Nephron progenitor cell (in vitro differentiated cells): ENCODE data around the gene CLPSL1.
"Not testable (repeated sequence)": the region's sequence is repeated elsewhere in the genome, so short reads cannot be mapped to it uniquely, and the experiment has no call there.

Experiments
- DNase-seq: peaks from one replicate; pipeline ENCODE4 v3.0.0; 2021
- H3K27ac Mint-ChIP-seq: 2 replicates; pipeline ENCODE4 v1.8.0; 2021; ENCODE audit warnings: mild to moderate bottlenecking, moderate library complexity, mixed read lengths
- H3K27me3 Mint-ChIP-seq: 2 replicates; pipeline ENCODE4 v1.8.0; 2021; ENCODE audit warnings: mild to moderate bottlenecking, low read depth, mixed read lengths; ENCODE audit not compliant: poor library complexity
- H3K36me3 Mint-ChIP-seq: 2 replicates; pipeline ENCODE4 v1.8.0; 2021; ENCODE audit warnings: low read depth, mixed read lengths
- H3K4me1 Mint-ChIP-seq: 2 replicates; pipeline ENCODE4 v1.8.0; 2021; ENCODE audit warnings: mixed read lengths
- H3K4me3 Mint-ChIP-seq: 2 replicates; pipeline ENCODE4 v1.8.0; 2021; ENCODE audit warnings: mild to moderate bottlenecking, moderate library complexity, mixed read lengths
- H3K9me3 Mint-ChIP-seq: 2 replicates; pipeline ENCODE4 v1.8.0; 2021; ENCODE audit warnings: mild to moderate bottlenecking, moderate library complexity, mixed read lengths
- TF ChIP-seq, protein P1 (sequence below): fragments of 200-600 bp; sonication (generic); IDR thresholded peaks from 2 replicates; pipeline ENCODE4 v1.5.0; 2021; ENCODE audit warnings: antibody characterized with exemption

Gene CLPSL1, protein sequence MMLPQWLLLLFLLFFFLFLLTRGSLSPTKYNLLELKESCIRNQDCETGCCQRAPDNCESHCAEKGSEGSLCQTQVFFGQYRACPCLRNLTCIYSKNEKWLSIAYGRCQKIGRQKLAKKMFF

DNA sequence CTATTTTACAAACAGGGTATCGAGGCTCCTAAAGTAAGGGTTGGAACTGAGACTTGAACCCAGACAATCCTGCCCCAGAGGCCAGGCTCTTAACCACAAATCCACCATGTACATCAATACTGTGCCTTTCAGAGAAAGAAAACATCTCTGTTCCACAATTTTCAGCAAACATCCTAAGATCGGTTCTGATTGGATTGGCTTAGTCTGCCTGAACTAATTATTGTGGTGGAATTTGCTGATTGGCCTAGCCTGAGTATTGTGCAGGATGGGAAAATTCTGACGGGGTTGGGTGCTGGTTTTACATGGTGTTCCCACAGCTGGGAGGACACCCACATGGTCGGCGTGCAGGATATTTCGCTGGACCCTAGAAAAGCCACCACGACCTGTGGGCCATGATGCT is at the start of gene CLPSL1:
Gene CLPSL1, plus strand, starts transcription at position 301 of the 400 bp plus-strand sequence. Its CDS starts 92 bp downstream, at position 393.
- Mint-ChIP-seq H3K9me3 (no peaks in the 10 kb centered on the region), H3K27me3 (peaks cover 35% of the 10 kb centered on the region), H3K4me1 (peaks cover 11% of the 10 kb centered on the region), H3K27ac (no peak within 1 kb of the TSS), H3K4me3 (no peak within 1 kb of the TSS), H3K36me3 (no peaks in the 10 kb centered on the region)
- DNase-seq = no peak
- TF ChIP-seq, protein P1, sequence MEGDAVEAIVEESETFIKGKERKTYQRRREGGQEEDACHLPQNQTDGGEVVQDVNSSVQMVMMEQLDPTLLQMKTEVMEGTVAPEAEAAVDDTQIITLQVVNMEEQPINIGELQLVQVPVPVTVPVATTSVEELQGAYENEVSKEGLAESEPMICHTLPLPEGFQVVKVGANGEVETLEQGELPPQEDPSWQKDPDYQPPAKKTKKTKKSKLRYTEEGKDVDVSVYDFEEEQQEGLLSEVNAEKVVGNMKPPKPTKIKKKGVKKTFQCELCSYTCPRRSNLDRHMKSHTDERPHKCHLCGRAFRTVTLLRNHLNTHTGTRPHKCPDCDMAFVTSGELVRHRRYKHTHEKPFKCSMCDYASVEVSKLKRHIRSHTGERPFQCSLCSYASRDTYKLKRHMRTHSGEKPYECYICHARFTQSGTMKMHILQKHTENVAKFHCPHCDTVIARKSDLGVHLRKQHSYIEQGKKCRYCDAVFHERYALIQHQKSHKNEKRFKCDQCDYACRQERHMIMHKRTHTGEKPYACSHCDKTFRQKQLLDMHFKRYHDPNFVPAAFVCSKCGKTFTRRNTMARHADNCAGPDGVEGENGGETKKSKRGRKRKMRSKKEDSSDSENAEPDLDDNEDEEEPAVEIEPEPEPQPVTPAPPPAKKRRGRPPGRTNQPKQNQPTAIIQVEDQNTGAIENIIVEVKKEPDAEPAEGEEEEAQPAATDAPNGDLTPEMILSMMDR = no peak

DNA sequence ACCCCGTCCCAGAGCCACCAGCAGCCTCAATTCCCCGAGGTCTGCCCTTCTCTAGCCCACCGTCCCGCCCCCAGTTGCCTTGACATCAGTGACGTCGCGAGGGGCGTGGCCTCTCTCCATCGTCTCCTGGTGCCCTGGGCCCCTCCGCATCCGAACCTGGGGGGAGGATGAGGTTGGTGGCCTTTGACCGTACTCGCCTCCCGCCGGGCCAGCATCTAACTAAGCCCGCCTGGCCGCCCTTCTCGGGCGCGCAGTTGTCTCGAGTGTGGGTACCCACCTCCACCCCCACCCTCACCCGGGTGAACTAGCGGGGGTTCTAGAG is 49.4 kb upstream of the CLPSL1 start:
- no peaks in the 10 kb centered on the region for H3K27me3 Mint-ChIP-seq
- H3K9me3 Mint-ChIP-seq = no peaks in the 10 kb centered on the region
- peak overlapping the region; percentile 98 for H3K27ac Mint-ChIP-seq
- H3K36me3 Mint-ChIP-seq = no peaks in the 10 kb centered on the region
- TF ChIP-seq, protein P1 = no peak
- H3K4me3 Mint-ChIP-seq = peak overlapping the region; percentile 82
- peak; percentile 98 for DNase-seq
- peaks cover 50% of the 10 kb centered on the region for H3K4me1 Mint-ChIP-seq

DNA sequence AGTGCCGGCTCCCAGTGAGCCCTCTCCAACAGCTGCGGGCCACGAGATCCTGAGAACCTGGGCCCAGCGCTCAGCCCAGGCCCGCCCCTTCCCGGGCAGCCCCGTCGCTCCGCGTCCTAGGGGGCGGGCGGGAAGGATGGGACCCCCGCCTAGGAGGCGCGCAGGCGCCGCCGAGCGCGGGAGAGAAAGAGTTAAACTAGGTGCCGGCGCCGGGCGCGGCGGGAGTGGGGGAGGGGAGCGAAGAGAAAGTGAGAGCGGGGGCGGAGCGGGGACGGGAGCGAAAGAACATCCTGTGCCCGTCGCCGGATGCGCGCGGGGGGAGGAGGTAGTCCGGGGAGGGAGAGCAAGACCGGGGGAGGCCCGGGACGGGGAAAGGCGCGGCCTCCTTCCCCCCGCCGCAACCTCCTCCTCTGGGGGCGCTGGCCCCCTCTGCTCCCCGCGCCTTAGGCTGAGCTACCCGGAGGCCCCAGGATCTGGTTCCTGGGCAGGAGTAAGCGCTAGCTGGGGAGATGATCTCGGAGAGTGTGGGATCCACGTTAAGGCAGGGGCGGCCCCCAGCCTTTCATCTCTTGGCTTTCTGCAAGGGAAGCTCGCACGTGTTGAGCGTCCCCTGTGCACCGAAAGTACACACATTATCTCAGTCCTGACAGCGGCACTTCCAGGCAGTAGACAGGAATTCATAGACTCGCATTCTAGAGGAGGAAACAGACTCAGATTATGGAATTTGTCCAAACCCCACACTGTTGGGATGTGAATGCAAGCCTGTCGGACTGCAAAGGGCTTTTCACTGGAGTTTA is 48.9 kb upstream of the CLPSL1 start:
- Mint-ChIP-seq H3K4me3 (peak overlapping the region; percentile 82), H3K4me1 (peaks cover 44% of the 10 kb centered on the region), H3K27ac (peak overlapping the region; percentile 98), H3K36me3 (no peaks in the 10 kb centered on the region), H3K9me3 (no peaks in the 10 kb centered on the region), H3K27me3 (no peaks in the 10 kb centered on the region)
- peak; percentile 94 for DNase-seq
- TF ChIP-seq, protein P1 = no peak

DNA sequence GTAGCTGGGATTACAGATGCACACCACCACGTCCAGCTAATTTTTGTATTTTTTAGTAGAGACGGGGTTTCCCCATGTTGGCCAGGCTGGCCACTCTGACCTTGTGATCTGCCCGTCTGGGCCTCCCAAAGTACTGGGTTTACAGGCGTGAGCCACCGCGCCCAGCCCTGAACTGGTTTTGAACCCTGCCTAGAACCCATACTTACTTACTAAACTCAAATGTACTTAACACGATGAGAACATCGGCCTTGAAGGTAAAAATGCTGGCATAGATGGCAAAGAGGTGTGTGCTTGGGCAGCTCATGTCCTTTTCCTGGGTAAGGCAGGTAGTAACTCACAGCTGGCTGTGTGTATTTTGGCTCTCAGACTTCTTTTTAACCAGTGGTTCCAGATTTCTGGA is 47.2 kb upstream of the CLPSL1 start:
- Mint-ChIP-seq H3K27ac (no peak overlapping the region), H3K9me3 (no peaks in the 10 kb centered on the region), H3K4me1 (peaks cover 40% of the 10 kb centered on the region), H3K27me3 (no peaks in the 10 kb centered on the region), H3K4me3 (no peak overlapping the region), H3K36me3 (no peaks in the 10 kb centered on the region)
- DNase-seq = no peak
- TF ChIP-seq, protein P1 = no peak

DNA sequence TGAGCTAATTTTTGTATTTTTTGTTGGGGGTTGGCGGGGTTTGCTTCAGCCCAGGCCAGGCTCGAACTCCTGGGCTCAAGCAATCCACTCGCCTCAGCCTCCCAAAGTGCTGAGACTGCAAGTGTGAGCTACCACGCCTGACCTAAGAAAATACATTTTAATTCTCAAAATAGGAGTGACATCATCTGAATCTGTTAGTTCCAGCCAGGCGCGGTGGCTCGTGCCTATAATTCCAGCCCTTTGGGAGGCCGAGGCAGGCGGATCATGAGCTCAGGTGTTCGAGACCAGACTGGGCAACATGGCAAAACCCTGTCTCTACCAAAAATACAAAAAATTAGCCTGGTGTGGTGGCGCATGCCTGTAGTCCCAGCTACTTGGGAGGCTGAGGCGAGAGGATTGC is 46.5 kb upstream of the CLPSL1 start:
- H3K36me3 Mint-ChIP-seq, DNase-seq, H3K27ac Mint-ChIP-seq, H3K9me3 Mint-ChIP-seq, H3K4me3 Mint-ChIP-seq, H3K27me3 Mint-ChIP-seq: not testable (repeated sequence)
- H3K4me1 Mint-ChIP-seq = peaks cover 40% of the 10 kb centered on the region

DNA sequence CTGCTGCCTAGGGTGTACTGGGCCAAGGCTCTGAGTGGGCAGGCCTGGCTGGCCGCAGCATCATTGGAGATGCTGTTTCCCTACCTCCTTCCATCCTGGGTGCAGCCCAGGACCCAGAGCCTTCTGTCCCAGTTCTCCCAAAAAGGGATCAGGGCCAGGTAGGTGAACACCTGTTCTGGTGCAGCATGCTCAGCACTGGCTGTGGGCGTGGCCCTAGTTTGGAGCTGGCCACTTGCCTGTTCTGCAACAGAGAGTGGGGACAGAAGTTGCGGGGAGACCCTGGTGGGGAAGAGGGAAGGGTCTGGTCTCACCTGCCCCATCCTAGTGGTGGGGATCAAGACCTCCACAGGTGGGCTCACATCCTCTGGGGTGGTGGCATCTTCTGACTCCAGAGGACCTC is 45.4 kb upstream of the CLPSL1 start:
- H3K27ac Mint-ChIP-seq = no peak overlapping the region
- peaks cover 46% of the 10 kb centered on the region for H3K4me1 Mint-ChIP-seq
- TF ChIP-seq, protein P1 = no peak
- no peaks in the 10 kb centered on the region for H3K36me3 Mint-ChIP-seq
- H3K9me3 Mint-ChIP-seq = no peaks in the 10 kb centered on the region
- peaks cover 4% of the 10 kb centered on the region for H3K27me3 Mint-ChIP-seq
- DNase-seq = no peak
- H3K4me3 Mint-ChIP-seq = no peak overlapping the region
